Heart left ventricle (tissue), 16 donors: Measurements from ENCODE around the gene MKRN2OS. TPM values are rescaled to one million over a fixed set of nuclear protein-coding genes. Genes with fewer than 3 reads are reported as not detected.

ENCODE experiments used
- ATAC-seq, 4 donors: fragments of 200-7000 bp; cut with Tn5 transposase; one replicate each; pipeline ENCODE4 v1.9.1; 2020 to 2022; ENCODE audit warnings: moderate library complexity in 4 of 4, mild to moderate bottlenecking in 3 of 4, moderate number of reproducible peaks in 1 of 4
- DNase-seq, 5 donors: peaks; one replicate each; pipeline ENCODE4 v3.0.0-alpha.2; 2020
- H3K27ac ChIP-seq, 12 donors: fragments of 200-600 bp; sonication (generic) in 4 of 12; one replicate each; pipeline versions ENCODE4 v1.5.0 to v1.8.0; 2016 to 2022; ENCODE audit warnings: mild to moderate bottlenecking in 2 of 12
- H3K27me3 ChIP-seq, 9 donors: fragments of 200-600 bp; sonication (generic) in 2 of 9; one replicate each; pipeline versions ENCODE4 v1.5.1 to v1.8.0; 2016 to 2022; ENCODE audit warnings: mild to moderate bottlenecking in 3 of 9
- H3K36me3 ChIP-seq, 9 donors: fragments of 200-600 bp; sonication (generic) in 2 of 9; one replicate each; pipeline versions ENCODE4 v1.5.0 to v1.8.0; 2018 to 2022; ENCODE audit warnings: mild to moderate bottlenecking in 2 of 9
- H3K4me1 ChIP-seq, 12 donors: fragments of 200-600 bp; sonication (generic) in 4 of 12; one replicate each; pipeline versions ENCODE4 v1.5.0 to v1.8.0; 2016 to 2022; ENCODE audit warnings: mild to moderate bottlenecking in 3 of 12
- H3K4me3 ChIP-seq, 12 donors: fragments of 200-600 bp; sonication (generic) in 4 of 12; one replicate each; pipeline versions ENCODE4 v1.5.0 to v1.8.0; 2017 to 2022; ENCODE audit warnings: mild to moderate bottlenecking in 9 of 12, moderate library complexity in 4 of 12
- H3K9me3 ChIP-seq, 12 donors: fragments of 200-600 bp; sonication (generic) in 4 of 12; one replicate each; pipeline versions ENCODE4 v1.5.0 to v1.8.0; 2016 to 2022; ENCODE audit warnings: mild to moderate bottlenecking in 1 of 12
- CTCF ChIP-seq, 12 donors: fragments of 200-600 bp; sonication (generic) in 4 of 12; IDR thresholded peaks; one replicate each; pipeline versions ENCODE4 v1.5.0 to v1.8.0; 2018 to 2022; ENCODE audit warnings: antibody characterized with exemption in 12 of 12, mild to moderate bottlenecking in 5 of 12
- POLR2A ChIP-seq, 2 donors: fragments of 450-650 bp; IDR thresholded peaks; one replicate each; pipeline ENCODE4 v1.6.1; 2017; ENCODE audit warnings: antibody characterized with exemption in 2 of 2, mild to moderate bottlenecking in 2 of 2, moderate library complexity in 2 of 2
- WGBS, 4 donors: extraction: QIAGEN DNeasy Blood & Tissue Kit in 2 of 4; methylation state at CpG; one replicate each; pipeline versions ENCODE4 v1.1.5 to v1.1.7; 2013 to 2018; 5-methylcytosine and 5-hydroxymethylcytosine counted together
- intact Hi-C, 10 donors: fragments of 100-400 bp; cut with DNase I; formaldehyde crosslinking; loops; one replicate each; pipeline versions ENCODE4 v1.11.1 to v1.14.2; 2022
- polyA plus RNA-seq, 2 donors: library from polyadenylated mRNA; stranded (reverse); fragments of 200-250 nt; gene quantifications; one replicate each; pipeline ENCODE4 v1.2.3, GENCODE V29; 2013
- total RNA-seq, 9 donors: library from RNA; depleted of rRNA in 2 of 9; stranded (reverse); fragments of >200 nt in 2 of 9; fragmentation: NEBNext Ultra II Directional in 3 of 9; extraction: Animal tissue kit (Norgen Biotek cat#: 25700) in 3 of 9; gene quantifications; one replicate each; pipeline versions ENCODE4 v1.1.0 to v1.2.4, GENCODE V29; 2016 to 2023
- donor health status: ischemic (EF 13 %, LVEDD 7.1; RV severe dilation, severe dysfunction).
- donor health status: healthy with polysubstance abuse.
- donor health status: DM: no; HTN: yes; CAD: no.
- donor health status: DM: no; HTN: no; CAD: no.
- donor health status: ischemic (EF 25% LVEDD 6.9; RV normal size, moderate dysfunction).
- donor health status: ischemic (EF 25% LVEDD 5.7; RV mildly dilated, moderate dysfunction).
- donor health status: healthy.
- donor health status: DM: yes; HTN: yes; CAD: no.
- donor health status: ischemic (EF 35%, LVEDD 5.7; RV mildly dilated, moderate dysfunction).
- donor health status: nonischemic (EF 11% LVEDD 7.7; RV severe dilation, severe dysfunction).
- donor health status: DM: yes; HTN: yes; CAD: no.
- donor health status: PGD.
- donor health status: ischemic (EF 29% LVEDD 5.4; RV normal size, mild dysfunction).
- donor health status: nonischemic (EF 23%, LVEDD 6.1; RV moderate dilation, normal function).

Gene MKRN2OS
- total and polyA plus RNA-seq, 11 donors, result 0.42 to 11.4 (median 1.1) TPM; not detected in 4

DNA sequence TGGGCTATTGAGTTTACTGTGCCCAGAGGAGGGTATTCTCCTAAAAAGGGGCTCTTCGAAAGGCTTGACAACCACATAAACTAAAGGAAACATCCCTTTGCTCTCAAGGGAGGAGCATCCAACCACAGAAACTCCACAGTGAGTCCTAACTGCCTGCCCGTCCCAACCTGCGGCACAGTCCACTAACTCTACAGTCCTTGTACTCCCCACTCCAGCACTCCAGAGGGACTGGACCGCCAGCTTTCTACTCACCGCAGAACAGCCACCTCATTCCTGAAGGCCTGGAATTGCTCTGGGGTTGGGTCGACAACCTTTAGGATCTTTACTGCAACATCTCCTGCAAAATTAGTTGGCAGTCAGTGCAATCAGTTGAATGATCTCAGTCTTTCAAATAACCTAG, 46.2 kb upstream of the MKRN2OS start:
- ATAC-seq (no peak), DNase-seq (no peak)
- WGBS, 4 donors, result 95 to 98% (median 97%) methylated on average over 6 of the region's 6 CpGs
- intact Hi-C loops, result loop anchor here in 1 of 10 donors (10.0 kb wide), 1 partner anchor 73 kb away; the partner anchor contains the start of gene RAF1
- H3K36me3 ChIP-seq, result peaks cover 0 to 99% (median 95%) of the 10 kb centered on the region in 9 donors
- H3K4me1 ChIP-seq, result peaks cover 0 to 52% (median 10%) of the 10 kb centered on the region in 12 donors
- no peaks in the 10 kb centered on the region for H3K27me3 ChIP-seq
- H3K27ac ChIP-seq, result peak overlapping the region; percentile 19 to 88 (median 60)
- no peak overlapping the region for H3K4me3 ChIP-seq
- no peaks in the 10 kb centered on the region for H3K9me3 ChIP-seq
- TF ChIP-seq CTCF (IDR thresholded peaks at IDR 0.05), result no peak
- TF ChIP-seq POLR2A (IDR thresholded peaks at IDR 0.05), result no peak

GRCh38 chr3:12590096-12590495, 44.8 kb upstream of the MKRN2OS start:
- WGBS, 4 donors, result 85 to 92% (median 88%) methylated on average over 1 to 4 of the region's 4 CpGs
- Histone ChIP-seq H3K9me3 (no peaks in the 10 kb centered on the region), H3K4me3 (no peak overlapping the region), H3K36me3 (peaks cover 0 to 99% (median 95%) of the 10 kb centered on the region in 9 donors), H3K27ac (peak overlapping the region in 1 of 12 donors; percentile 43), H3K27me3 (no peaks in the 10 kb centered on the region), H3K4me1 (peaks cover 0 to 53% (median 10%) of the 10 kb centered on the region in 12 donors)
- no peak for TF ChIP-seq CTCF (IDR thresholded peaks at IDR 0.05)
- intact Hi-C loops, result loop anchor here in 1 of 10 donors (10.0 kb wide), 1 partner anchor 75 kb away; the partner anchor contains the start of gene RAF1
- no peak for DNase-seq
- no peak for ATAC-seq

DNA sequence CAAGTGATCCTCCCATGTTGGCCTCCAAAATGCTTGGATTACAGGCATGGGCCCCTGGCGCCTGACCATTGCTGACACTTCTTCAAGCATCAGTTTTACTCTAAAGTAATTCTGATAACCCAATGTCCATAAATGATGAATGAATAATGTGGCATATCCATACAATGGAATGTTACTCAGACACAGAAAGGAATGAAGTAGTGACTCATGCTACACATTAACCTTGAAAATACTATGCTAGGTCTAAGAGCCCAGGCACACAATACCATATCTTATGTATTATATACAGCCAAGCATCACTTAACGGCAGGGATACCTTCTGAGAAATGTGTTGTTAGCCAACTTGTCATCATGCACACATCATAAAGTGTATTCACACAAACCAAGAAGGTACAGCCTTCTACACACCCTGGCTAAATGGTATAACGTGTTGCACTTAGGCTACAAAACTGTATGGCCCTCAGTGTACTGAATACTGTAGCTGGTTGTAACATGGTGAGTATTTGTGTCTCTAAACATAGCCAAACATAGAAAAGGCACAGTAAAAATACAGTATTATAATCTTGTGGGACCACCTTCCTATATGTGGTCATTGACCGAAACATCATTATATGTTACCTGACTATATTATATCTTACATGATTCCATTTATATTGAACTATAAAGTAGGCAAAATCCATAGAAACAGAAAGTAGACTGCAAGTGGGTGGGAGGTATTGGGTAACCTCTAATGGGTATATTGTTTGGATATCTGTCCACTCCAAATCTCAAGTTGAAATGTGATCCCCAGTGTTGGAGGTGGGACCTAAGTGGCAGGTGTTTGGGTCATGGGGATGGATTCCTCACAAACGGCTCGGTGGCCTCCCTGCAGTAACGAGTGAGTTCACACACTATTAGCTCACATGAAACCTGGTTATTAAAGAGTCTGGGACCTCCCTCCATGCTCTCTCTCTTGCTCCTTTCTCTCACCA, 43.0 kb upstream of the MKRN2OS start:
- no peak overlapping the region for H3K4me3 ChIP-seq
- no peak for TF ChIP-seq CTCF (IDR thresholded peaks at IDR 0.05)
- no peak for TF ChIP-seq POLR2A (IDR thresholded peaks at IDR 0.05)
- H3K36me3 ChIP-seq, result peaks cover 0 to 99% (median 95%) of the 10 kb centered on the region in 9 donors
- no peak for ATAC-seq
- H3K4me1 ChIP-seq, result peaks cover 0 to 46% (median 10%) of the 10 kb centered on the region in 12 donors
- intact Hi-C loops, result loop anchor here in 1 of 10 donors (10.0 kb wide), 1 partner anchor 136 kb away; no protein-coding TSS in a partner anchor
- WGBS, 4 donors, result 66 to 80% (median 76%) methylated on average over 7 of the region's 7 CpGs
- H3K27ac ChIP-seq, result peak overlapping the region in 6 of 12 donors; percentile 13 to 58 (median 33)
- DNase-seq, result no peak
- H3K9me3 ChIP-seq, result no peaks in the 10 kb centered on the region
- no peaks in the 10 kb centered on the region for H3K27me3 ChIP-seq

DNA sequence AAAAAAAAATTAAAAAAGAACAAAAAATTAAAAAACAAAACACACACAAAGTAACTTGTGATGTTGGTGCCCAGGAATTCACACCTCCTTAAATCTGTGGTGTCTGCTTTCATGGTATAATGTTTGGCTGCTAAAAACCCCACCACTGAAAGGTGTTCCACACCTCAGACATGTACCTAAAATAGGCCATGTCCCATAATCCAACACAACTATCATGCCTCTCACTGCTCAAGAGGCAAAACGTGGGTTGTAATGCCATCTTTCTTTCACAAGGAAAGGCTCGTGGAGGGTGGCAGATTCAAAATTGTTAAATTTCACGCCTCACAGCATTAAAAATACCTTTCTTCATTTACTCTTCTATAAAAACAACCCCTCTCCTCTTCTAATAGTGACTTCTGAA, 41.1 kb upstream of the MKRN2OS start:
- no peak overlapping the region for H3K4me3 ChIP-seq
- 70 to 76% (median 73%) methylated on average over 3 of the region's 3 CpGs for WGBS, 4 donors
- H3K27me3 ChIP-seq, result no peaks in the 10 kb centered on the region
- DNase-seq (no peak), ATAC-seq (no peak)
- no peaks in the 10 kb centered on the region for H3K9me3 ChIP-seq
- TF ChIP-seq CTCF (IDR thresholded peaks at IDR 0.05) (no peak), POLR2A (IDR thresholded peaks at IDR 0.05) (no peak)
- peak overlapping the region in 9 of 12 donors; percentile 28 to 71 (median 57) for H3K27ac ChIP-seq
- H3K4me1 ChIP-seq, result peaks cover 0 to 35% (median 6%) of the 10 kb centered on the region in 12 donors
- intact Hi-C loops, result loop anchor here in 1 of 10 donors (10.0 kb wide), 1 partner anchor 138 kb away; no protein-coding TSS in a partner anchor
- H3K36me3 ChIP-seq, result peaks cover 2 to 99% (median 96%) of the 10 kb centered on the region in 9 donors
